ENCODE results near the gene LIN37.
"Not testable (repeated sequence)": the region's sequence is repeated elsewhere in the genome, so short reads cannot be mapped to it uniquely, and the experiment has no call there.

Gene LIN37

DNA sequence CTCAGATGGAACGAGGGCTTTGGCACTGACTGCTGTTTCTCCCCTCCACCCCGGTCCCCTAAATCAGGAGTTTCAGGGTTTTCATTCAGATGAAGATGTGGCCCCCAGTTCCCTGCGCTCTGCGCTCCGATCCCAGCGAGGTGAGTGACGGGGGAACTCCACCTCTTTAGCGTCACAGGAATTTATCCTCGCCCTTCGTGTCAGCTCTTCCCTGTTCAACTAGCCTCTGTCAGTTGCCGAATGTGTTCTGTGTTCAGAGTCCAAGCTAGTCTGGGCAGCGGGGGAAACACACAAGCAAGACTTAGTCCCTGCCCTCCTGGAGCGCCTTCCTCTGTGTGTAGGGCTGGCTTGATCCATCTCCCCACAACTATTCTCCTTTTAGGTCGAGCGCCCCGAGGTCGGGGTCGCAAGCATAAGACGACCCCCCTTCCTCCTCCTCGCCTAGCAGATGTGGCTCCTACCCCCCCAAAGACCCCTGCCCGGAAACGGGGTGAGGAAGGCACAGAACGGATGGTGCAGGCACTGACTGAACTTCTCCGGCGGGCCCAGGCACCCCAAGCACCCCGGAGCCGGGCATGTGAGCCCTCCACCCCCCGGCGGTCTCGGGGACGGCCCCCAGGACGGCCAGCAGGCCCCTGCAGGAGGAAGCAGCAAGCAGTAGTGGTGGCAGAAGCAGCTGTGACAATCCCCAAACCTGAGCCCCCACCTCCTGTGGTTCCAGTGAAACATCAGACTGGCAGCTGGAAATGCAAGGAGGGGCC, 28.8 kb upstream of the LIN37 start:
- DNase-seq, result no peak

DNA sequence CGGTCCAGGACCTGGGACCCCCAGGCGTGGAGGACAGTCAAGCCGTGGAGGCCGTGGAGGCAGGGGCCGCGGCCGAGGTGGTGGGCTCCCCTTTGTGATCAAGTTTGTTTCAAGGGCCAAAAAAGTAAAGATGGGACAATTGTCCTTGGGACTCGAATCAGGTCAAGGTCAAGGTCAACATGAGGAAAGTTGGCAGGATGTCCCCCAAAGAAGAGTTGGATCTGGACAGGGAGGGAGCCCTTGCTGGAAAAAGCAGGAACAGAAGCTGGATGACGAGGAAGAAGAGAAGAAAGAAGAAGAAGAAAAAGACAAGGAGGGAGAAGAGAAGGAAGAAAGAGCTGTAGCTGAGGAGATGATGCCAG, 28.2 kb upstream of the LIN37 start:
- DNase-seq, result no peak

DNA sequence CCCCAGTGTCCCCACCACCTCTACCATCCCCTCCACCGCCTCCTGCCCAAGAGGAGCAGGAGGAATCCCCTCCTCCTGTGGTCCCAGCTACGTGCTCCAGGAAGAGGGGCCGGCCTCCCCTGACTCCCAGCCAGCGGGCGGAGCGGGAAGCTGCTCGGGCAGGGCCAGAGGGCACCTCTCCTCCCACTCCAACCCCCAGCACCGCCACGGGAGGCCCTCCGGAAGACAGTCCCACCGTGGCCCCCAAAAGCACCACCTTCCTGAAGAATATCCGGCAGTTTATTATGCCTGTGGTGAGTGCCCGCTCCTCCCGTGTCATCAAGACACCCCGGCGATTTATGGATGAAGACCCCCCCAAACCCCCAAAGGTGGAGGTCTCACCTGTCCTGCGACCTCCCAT, 27.7 kb upstream of the LIN37 start:
- DNase-seq, result no peak

DNA sequence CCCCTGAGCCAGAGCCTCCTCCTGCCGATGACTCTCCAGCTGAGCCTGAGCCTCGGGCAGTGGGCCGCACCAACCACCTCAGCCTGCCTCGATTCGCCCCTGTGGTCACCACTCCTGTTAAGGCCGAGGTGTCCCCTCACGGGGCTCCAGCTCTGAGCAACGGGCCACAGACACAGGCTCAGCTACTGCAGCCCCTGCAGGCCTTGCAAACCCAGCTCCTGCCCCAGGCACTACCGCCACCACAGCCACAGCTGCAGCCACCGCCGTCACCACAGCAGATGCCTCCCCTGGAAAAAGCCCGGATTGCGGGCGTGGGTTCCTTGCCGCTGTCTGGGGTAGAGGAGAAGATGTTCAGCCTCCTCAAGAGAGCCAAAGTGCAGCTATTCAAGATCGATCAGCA, 27.0 kb upstream of the LIN37 start:
- DNase-seq, result no peak

DNA sequence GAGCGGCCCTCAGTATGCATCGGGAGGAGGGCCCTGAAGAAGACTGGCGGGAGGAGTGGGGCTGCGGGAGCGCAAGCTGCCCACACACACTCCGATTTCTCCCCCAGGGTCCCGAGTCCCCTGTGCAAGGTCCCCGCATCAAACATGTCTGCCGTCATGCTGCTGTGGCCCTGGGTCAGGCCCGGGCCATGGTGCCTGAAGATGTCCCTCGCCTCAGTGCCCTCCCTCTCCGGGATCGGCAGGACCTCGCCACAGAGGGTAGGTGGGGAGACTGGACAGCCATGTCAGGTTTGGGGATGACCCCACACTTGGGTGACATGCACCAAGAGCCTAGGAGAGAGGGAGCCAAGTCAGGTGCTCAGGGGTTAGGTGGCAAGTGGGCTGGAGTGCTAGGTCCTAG, 25.9 kb upstream of the LIN37 start:
- no peak for DNase-seq

DNA sequence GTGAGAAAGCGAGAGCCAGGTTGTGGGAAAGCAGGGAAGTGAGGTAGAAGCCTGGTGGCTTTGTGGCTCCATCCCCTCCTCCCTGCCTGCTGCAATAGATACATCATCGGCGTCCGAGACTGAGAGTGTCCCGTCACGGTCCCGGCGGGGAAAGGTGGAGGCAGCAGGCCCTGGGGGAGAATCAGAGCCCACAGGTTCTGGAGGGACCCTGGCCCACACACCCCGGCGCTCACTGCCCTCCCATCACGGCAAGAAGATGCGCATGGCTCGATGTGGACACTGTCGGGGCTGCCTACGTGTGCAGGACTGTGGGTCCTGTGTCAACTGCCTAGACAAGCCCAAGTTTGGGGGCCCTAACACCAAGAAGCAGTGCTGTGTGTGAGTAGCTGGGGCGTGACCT, 25.5 kb upstream of the LIN37 start:
- no peak for DNase-seq

DNA sequence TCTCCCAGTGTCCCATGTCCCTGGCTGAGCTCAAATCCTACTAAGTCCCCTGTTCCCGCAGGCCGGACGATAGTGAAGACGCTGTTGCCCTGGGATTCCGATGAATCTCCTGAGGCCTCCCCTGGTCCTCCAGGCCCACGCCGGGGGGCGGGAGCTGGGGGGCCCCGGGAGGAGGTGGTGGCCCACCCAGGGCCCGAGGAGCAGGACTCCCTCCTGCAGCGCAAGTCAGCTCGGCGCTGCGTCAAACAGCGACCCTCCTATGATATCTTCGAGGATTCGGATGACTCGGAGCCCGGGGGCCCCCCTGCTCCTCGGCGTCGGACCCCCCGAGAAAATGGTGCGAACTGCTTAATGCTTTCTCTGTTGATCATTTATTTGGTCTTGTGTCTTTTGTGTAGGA, 24.7 kb upstream of the LIN37 start:
- no peak for DNase-seq

DNA sequence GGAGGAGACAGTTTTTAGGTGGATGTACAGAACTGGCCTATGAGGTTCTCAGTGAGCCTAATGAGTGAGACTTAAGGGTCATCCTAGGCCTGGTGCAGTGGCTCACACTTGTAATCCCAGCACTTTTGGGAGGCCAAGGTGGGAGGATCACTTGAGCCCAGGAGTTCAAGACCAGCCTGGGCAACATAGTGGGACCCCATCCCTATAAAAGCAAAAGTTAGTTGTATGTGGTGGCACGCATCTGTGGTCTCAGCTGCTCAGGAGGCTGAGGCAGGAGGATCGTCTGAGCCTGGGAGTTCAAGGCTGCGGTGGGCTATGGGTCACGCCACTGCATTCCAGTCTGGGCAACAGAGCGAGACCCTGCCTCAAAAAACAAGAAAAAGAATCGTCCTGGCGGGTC, 24.2 kb upstream of the LIN37 start:
- not testable (repeated sequence) for DNase-seq

DNA sequence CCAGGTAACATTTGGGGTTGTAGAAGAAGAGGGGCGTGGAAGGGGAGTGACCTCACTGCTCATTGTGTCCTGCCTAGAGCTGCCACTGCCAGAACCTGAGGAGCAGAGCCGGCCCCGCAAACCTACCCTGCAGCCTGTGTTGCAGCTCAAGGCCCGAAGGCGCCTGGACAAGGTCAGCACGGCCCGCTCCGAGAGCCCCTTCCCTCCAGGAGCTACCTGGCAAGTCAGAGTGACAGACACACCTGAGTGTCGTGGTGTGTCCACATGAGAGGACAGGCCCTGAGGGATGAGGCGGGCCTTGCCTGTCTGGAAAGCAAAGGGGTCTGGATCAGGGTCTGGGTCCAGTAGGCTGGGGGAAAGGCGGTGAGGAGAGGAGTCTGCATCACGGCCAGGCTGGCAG, 23.8 kb upstream of the LIN37 start:
- DNase-seq, result no peak

DNA sequence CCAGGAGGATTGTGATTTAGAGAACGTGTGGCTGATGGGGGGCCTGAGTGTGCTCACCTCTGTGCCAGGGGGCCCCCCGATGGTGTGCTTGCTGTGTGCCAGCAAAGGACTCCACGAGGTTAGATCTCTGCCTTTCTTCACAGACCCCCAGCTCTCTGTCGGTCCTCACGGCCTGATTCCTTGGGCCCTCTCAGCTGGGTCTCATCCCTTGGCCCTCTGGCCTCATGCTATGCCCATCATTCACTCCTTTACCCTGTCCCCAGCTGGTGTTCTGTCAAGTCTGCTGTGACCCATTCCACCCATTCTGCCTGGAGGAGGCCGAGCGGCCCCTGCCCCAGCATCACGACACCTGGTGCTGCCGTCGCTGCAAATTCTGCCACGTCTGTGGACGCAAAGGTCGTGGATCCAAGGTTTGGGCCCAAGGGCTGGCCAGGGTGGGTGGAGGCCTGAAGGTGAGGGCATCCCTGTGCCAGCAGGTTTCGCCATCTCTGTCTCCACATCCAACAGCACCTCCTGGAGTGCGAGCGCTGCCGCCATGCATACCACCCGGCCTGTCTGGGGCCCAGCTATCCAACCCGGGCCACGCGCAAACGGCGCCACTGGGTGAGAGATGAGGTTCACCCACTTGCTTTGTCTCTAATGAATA, 23.0 kb upstream of the LIN37 start:
- no peak for DNase-seq

DNA sequence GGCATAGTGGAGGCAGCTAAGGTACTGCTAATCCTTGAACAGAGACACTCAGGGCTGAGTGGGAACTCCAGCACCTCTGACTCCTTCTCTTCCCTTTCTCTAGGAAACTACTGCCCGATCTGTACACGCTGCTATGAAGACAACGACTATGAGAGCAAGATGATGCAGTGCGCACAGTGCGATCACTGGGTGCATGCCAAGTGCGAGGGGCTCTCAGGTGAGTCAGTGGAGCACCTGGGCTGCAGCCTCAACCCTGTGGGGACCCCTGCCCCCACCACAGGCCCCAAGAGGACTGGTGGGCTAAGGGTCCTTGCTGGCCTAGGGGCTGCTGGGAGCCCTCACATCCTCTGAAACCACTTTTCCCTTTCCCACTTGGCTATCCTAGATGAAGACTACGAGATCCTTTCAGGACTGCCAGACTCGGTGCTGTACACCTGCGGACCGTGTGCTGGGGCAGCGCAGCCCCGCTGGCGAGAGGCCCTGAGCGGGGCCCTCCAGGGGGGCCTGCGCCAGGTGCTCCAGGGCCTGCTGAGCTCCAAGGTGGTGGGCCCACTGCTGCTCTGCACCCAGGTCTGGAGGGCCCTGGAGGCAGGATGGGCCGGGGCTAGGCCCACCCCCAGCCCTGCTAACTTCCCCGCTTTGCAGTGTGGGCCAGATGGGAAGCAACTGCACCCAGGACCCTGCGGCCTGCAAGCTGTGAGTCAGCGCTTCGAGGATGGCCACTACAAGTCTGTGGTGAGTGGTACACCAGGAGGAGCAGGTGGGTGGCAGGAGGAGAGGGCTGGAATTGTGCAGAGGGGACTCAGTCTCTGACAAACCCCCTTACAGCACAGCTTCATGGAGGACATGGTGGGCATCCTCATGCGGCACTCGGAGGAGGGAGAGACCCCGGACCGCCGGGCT, 21.1 kb upstream of the LIN37 start:
- DNase-seq, result no peak

DNA sequence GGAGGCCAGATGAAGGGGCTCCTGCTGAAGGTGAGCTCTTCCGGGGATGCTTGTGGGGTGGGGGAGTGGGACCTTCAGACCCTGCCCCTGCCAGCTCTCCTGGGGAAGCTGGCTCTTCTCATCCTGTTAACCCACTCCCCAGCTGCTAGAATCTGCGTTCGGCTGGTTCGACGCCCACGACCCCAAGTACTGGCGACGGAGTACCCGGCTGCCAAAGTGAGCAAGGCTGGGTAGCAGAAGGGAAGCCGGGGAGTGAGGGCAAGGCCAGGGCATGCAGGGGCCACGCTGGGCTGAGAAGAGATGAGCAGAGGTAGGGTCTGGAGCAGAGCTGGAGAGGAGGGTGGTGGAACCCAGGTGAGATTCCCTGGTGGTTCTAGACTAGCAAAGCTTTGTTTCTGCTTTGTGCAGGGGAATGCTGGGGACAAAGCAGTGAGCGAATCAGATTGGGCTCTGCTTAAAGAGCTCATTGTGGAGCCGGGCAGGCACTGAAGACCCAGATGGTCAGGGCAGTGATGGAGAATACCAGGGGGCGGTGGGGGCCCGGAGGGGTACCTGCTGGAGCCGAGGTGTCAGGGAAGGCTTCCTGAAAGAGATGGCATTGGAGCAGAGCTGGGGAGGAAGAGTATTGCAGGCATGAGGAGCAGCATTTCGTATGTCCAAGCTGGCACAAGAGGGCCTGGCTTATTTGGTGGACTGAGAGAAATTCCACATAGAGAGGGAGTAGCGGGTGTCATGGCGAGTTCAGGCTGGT, 20.2 kb upstream of the LIN37 start:
- no peak for DNase-seq

DNA sequence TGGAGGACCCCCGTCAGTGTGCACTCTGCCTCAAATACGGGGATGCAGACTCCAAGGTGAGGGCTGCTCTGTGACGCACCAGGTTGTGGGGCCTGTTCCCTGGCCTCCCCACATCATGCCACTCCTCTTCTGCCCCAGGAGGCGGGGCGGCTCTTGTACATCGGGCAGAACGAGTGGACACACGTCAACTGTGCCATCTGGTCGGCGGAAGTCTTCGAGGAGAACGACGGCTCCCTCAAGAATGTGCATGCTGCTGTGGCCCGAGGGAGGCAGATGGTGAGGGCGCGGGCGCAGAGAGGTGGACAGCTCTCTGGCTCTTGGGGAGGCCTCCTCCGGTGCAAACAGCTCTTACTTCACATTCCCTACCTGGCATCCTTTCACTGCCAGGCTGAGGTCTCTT, 19.4 kb upstream of the LIN37 start:
- no peak for DNase-seq

DNA sequence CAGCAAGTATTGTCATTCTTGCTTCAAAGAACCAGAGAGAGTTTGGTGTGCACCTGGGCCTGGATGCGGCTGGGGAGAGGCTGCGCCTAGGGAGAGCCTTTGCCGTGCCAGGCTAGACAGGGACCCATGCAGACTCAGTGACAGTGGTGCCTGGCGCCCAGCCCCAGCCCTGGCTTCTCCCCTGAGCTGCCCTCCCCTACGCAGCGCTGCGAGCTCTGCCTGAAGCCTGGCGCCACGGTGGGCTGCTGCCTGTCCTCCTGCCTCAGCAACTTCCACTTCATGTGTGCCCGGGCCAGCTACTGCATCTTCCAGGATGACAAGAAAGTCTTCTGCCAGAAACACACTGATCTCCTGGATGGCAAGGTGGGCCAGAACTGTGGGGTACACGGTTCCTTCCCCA, 18.6 kb upstream of the LIN37 start:
- no peak for DNase-seq

DNA sequence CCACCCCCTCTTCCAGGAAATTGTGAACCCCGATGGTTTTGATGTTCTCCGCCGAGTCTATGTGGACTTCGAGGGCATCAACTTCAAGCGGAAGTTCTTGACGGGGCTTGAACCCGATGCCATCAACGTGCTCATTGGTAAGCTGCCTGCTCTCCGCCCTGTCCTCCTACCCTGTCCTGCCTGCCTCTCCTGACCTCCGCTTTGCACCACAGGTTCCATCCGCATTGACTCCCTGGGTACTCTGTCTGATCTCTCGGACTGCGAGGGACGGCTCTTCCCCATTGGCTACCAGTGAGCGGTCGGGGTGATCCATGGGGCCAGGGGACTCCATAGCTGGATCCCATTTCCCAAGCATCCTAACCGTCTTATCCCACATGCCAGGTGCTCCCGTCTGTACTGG, 18.1 kb upstream of the LIN37 start:
- DNase-seq, result no peak

DNA sequence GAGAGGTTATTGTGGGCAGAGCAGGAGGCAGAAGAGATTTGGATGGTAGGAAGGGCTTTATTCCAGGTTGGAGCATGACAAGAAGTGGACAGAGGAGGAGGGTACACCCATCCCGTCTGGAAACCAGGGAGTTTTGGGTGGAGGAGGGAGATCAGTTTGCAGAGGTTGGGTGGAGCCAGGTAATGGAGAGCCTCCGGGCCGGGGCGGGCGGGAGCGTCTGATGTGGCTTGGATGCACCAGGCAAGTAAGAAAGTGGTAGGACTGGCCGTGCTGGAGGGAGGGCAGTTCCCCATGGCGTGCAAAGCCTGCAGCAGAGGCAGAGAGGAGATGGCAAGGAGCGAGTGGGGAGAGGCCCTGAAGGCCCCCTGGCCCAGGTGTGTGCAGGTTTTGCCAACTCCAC, 17.0 kb upstream of the LIN37 start:
- DNase-seq, result no peak

DNA sequence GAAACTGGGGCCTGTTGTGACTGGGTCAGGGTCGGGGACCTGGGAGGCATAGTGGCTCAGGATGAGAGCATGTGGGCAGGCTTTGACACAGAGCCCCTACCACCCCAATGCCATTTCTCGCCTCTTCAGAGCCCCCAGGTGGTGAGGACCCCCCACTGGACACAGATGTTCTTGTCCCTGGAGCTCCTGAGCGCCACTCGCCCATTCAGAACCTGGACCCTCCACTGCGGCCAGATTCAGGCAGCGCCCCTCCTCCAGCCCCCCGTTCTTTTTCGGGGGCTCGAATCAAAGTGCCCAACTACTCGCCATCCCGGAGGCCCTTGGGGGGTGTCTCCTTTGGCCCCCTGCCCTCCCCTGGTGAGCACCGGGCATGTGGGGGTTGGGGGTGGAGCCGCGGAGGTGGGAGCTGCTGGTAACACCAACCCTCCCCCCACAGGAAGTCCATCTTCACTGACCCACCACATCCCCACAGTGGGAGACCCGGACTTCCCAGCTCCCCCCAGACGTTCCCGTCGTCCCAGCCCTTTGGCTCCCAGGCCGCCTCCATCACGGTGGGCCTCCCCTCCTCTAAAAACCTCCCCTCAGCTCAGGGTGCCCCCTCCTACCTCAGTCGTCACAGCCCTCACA, 16.5 kb upstream of the LIN37 start:
- DNase-seq, result no peak

DNA sequence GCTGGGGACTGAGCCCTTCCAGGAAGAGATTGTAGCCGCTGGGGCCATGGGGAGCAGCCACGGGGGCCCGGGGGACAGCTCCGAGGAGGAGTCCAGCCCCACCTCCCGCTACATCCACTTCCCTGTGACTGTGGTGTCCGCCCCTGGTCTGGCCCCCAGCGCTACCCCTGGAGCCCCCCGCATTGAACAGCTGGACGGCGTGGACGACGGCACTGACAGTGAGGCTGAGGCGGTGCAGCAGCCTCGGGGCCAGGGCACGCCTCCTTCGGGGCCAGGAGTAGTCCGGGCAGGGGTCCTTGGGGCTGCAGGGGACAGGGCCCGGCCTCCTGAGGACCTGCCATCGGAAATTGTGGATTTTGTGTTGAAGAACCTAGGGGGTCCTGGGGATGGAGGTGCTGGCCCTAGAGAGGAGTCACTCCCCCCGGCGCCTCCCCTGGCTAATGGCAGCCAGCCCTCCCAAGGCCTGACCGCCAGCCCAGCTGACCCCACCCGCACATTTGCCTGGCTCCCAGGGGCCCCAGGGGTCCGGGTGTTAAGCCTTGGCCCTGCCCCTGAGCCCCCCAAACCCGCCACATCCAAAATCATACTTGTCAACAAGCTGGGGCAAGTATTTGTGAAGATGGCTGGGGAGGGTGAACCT, 15.7 kb upstream of the LIN37 start:
- DNase-seq, result no peak

DNA sequence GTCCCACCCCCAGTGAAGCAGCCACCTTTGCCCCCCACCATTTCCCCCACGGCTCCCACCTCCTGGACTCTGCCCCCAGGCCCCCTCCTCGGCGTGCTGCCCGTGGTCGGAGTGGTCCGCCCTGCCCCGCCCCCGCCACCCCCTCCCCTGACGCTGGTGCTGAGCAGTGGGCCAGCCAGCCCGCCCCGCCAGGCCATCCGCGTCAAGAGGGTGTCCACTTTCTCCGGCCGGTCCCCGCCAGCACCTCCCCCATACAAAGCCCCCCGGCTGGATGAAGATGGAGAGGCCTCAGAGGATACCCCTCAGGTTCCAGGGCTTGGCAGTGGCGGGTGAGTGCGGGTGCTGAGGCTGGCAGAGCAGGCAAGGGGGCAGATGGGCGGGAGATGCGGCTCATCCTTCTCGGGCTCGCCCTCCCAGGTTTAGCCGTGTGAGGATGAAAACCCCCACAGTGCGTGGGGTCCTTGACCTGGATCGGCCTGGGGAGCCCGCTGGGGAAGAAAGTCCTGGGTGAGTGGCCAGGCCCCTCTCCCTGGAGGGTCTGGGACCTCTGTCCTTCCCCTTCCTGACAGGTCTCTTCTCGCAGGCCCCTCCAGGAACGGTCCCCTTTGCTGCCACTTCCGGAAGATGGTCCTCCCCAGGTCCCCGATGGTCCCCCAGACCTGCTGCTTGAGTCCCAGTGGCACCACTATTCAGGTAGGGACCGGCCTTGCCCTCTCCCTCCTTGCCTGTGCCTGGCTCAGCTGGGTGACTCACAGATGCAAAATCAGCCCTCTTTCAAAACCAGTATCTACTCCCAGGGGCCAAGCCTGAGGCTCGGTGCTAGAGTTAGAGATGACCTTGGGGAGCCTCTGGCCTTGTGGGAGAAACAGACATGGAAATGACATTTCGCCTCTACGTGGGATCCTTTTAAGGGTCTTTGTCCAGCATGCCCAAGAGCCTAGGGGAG, 14.9 kb upstream of the LIN37 start:
- no peak for DNase-seq

DNA sequence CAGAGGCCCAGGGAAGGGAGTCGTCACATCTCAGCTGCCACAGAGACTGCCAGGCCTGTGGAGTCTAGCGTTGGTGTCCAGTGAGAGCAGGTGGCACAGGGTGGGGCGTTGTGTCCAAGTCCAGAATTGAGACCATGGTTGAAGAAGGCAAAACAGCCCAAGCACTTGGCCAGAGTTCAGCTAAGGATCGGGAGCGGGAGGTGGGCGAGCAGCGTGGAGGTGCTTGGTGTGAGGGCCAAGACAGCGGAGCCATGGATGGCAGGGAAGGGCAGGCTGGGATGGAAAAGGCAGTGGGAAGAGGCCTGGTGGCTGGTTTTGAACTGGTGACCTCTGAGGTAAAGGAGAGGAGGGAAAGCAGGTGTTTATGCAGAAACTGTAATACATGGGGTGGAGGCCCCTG, 14.1 kb upstream of the LIN37 start:
- DNase-seq, result no peak

DNA sequence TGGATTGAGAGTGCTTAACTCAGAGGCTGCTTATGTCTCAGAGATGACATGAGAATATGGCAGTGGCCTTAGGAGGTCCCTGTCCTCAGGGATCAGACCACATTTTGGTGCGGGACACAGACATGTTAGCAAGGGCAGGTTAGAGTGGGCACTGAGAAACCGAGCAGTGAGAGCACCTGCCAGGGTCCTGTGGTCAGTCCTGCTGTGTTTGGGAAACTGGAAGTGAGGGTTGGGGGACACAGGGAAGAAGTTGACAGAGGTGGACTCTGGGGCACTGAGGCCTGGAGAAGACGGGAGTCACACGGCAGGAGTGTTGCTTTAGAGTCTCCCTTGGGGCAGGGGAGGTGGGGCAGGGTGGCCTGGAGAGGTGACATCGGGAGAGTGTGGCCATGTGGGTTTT, 13.5 kb upstream of the LIN37 start:
- no peak for DNase-seq
